ENCODE data around the gene TNFRSF11A.

TNFRSF11A gene

GRCh38 chr18:62420151-62420512 is 95.0 kb downstream of the TNFRSF11A start:
- Histone ChIP-seq H3K27me3 (replicated peaks; ENCODE audit: control insufficient read depth, insufficient read depth, low read length) (no peaks in the 10 kb centered on the region), H3K36me3 (ENCODE audit: control insufficient read depth, insufficient read depth, low read length) (no peaks in the 10 kb centered on the region), H3K4me3 (replicated peaks; ENCODE audit: low read depth, low read length) (no peak overlapping the region)
- TF ChIP-seq CTCF (IDR thresholded peaks at IDR 0.05; ENCODE audit: insufficient read depth, low read length, poor library complexity, severe bottlenecking) = no peak
- DNase-seq (ENCODE audit: extremely low read depth, insufficient read length) = no peak

GRCh38 chr18:62420513-62421209 is 95.6 kb downstream of the TNFRSF11A start:
- no peak for TF ChIP-seq CTCF (IDR thresholded peaks at IDR 0.05; ENCODE audit: insufficient read depth, low read length, poor library complexity, severe bottlenecking)
- Histone ChIP-seq H3K36me3 (ENCODE audit: control insufficient read depth, insufficient read depth, low read length) (no peaks in the 10 kb centered on the region), H3K4me3 (replicated peaks; ENCODE audit: low read depth, low read length) (peak overlapping the region; percentile 22), H3K27me3 (replicated peaks; ENCODE audit: control insufficient read depth, insufficient read depth, low read length) (no peaks in the 10 kb centered on the region)
- DNase-seq (ENCODE audit: extremely low read depth, insufficient read length) = peak; percentile 46

- no peak for DNase-seq (ENCODE audit: extremely low read depth, insufficient read length)
- H3K27me3 ChIP-seq (replicated peaks; ENCODE audit: control insufficient read depth, insufficient read depth, low read length) = no peaks in the 10 kb centered on the region
- no peaks in the 10 kb centered on the region for H3K36me3 ChIP-seq (ENCODE audit: control insufficient read depth, insufficient read depth, low read length)
- H3K4me3 ChIP-seq (replicated peaks; ENCODE audit: low read depth, low read length) = no peak overlapping the region
- TF ChIP-seq CTCF (IDR thresholded peaks at IDR 0.05; ENCODE audit: insufficient read depth, low read length, poor library complexity, severe bottlenecking) = peak; percentile 79
Observed at GRCh38 chr18:62425465-62426190, 100.5 kb downstream of the TNFRSF11A start.

GRCh38 chr18:62426191-62426488 is 101.0 kb downstream of the TNFRSF11A start:
- H3K4me3 ChIP-seq (replicated peaks; ENCODE audit: low read depth, low read length) = no peak overlapping the region
- DNase-seq (ENCODE audit: extremely low read depth, insufficient read length) = no peak
- TF ChIP-seq CTCF (IDR thresholded peaks at IDR 0.05; ENCODE audit: insufficient read depth, low read length, poor library complexity, severe bottlenecking) = no peak
- no peaks in the 10 kb centered on the region for H3K27me3 ChIP-seq (replicated peaks; ENCODE audit: control insufficient read depth, insufficient read depth, low read length)
- no peaks in the 10 kb centered on the region for H3K36me3 ChIP-seq (ENCODE audit: control insufficient read depth, insufficient read depth, low read length)

- DNase-seq (ENCODE audit: extremely low read depth, insufficient read length) = no peak
- Histone ChIP-seq H3K27me3 (replicated peaks; ENCODE audit: control insufficient read depth, insufficient read depth, low read length) (no peaks in the 10 kb centered on the region; the same call in 1 of the 2 replicates), H3K4me3 (replicated peaks; ENCODE audit: low read depth, low read length) (no peak overlapping the region), H3K36me3 (ENCODE audit: control insufficient read depth, insufficient read depth, low read length) (no peaks in the 10 kb centered on the region)
- no peak for TF ChIP-seq CTCF (IDR thresholded peaks at IDR 0.05; ENCODE audit: insufficient read depth, low read length, poor library complexity, severe bottlenecking)
Observed at GRCh38 chr18:62432176-62432575, 107.1 kb downstream of the TNFRSF11A start.

Measured in GM06990 (cell line).